Liver (tissue), 9 donors: ENCODE measurements around the gene PIGN. TPM values are rescaled to one million over a fixed set of nuclear protein-coding genes. Genes with fewer than 3 reads are reported as not detected.

Experiments
- DNase-seq: peaks from one replicate; pipeline ENCODE4 v3.0.0-alpha.2; 2017; ENCODE audit warnings: low spot score
- H3K27ac ChIP-seq, 2 donors: one replicate each; pipeline ENCODE4 v1.7.0; 2013; ENCODE audit warnings: inconsistent platforms in 2 of 2, low read length in 2 of 2, control low read depth in 1 of 2, low read depth in 1 of 2, mild to moderate bottlenecking in 1 of 2
- H3K27me3 ChIP-seq, 4 donors: one replicate each; pipeline versions ENCODE4 v1.6.1 to v1.7.0; 2013; ENCODE audit warnings: low read length in 3 of 4, inconsistent platforms in 1 of 4, mild to moderate bottlenecking in 1 of 4, moderate library complexity in 1 of 4; ENCODE audit not compliant: control insufficient read depth in 4 of 4, insufficient read depth in 4 of 4
- H3K36me3 ChIP-seq, 4 donors: one replicate each; pipeline versions ENCODE4 v1.6.1 to v1.7.0; 2013; ENCODE audit warnings: low read length in 3 of 4, mild to moderate bottlenecking in 3 of 4, low read depth in 1 of 4, moderate library complexity in 1 of 4; ENCODE audit not compliant: control insufficient read depth in 4 of 4, insufficient read depth in 3 of 4
- H3K4me1 ChIP-seq, 4 donors: one replicate each; pipeline versions ENCODE4 v1.6.1 to v1.7.0; 2013; ENCODE audit warnings: low read length in 3 of 4, mild to moderate bottlenecking in 3 of 4, moderate library complexity in 1 of 4; ENCODE audit not compliant: control insufficient read depth in 4 of 4, insufficient read depth in 4 of 4
- H3K4me3 ChIP-seq, 3 donors: one replicate each; pipeline versions ENCODE4 v1.6.1 to v1.7.0; 2013; ENCODE audit warnings: low read length in 3 of 3, control low read depth in 1 of 3, low read depth in 1 of 3, mild to moderate bottlenecking in 1 of 3
- H3K9ac ChIP-seq, 2 donors: one replicate each; pipeline ENCODE4 v1.7.0; 2013; ENCODE audit warnings: low read length in 2 of 2, mild to moderate bottlenecking in 2 of 2, moderate library complexity in 2 of 2, control low read depth in 1 of 2, low read depth in 1 of 2
- H3K9me3 ChIP-seq, 4 donors: one replicate each; pipeline versions ENCODE4 v1.6.1 to v1.7.0; 2013; ENCODE audit warnings: low read length in 3 of 4; ENCODE audit not compliant: control insufficient read depth in 4 of 4
- ATF3 ChIP-seq: IDR thresholded peaks from 2 replicates; pipeline ENCODE4 v1.6.1; 2016; ENCODE audit warnings: antibody characterized with exemption
- CTCF ChIP-seq: fragments of 150-350 bp; IDR thresholded peaks from 2 replicates; pipeline ENCODE4 v1.5.1; 2017; ENCODE audit warnings: improper control_type of control experiment, low read depth, low read length; ENCODE audit not compliant: missing input control
- EGR1 ChIP-seq, 2 donors: IDR thresholded peaks; 2 replicates each; pipeline ENCODE4 v1.6.1; 2016 to 2018; ENCODE audit warnings: antibody characterized with exemption in 2 of 2, low read depth in 2 of 2
- FOXA1 ChIP-seq: IDR thresholded peaks from 2 replicates; pipeline ENCODE4 v1.6.1; 2016; ENCODE audit warnings: antibody characterized with exemption
- FOXA2 ChIP-seq: IDR thresholded peaks from 2 replicates; pipeline ENCODE4 v1.6.1; 2016; ENCODE audit warnings: antibody characterized with exemption
- GABPA ChIP-seq, 2 donors: IDR thresholded peaks in 1 of 2; conservative IDR thresholded peaks in 1 of 2; 2 replicates each; pipeline ENCODE4 v1.6.1; 2016; ENCODE audit warnings: antibody characterized with exemption in 2 of 2, mild to moderate bottlenecking in 1 of 2, moderate library complexity in 1 of 2
- HNF4A ChIP-seq, 2 donors: conservative IDR thresholded peaks; 2 replicates each; pipeline ENCODE4 v1.6.1; 2016; ENCODE audit warnings: antibody characterized with exemption in 2 of 2, mild to moderate bottlenecking in 2 of 2
- JUND ChIP-seq, 2 donors: IDR thresholded peaks; 2 replicates each; pipeline ENCODE4 v1.6.1; 2016; ENCODE audit warnings: antibody characterized with exemption in 2 of 2
- MAX ChIP-seq: IDR thresholded peaks from 2 replicates; pipeline ENCODE4 v1.6.1; 2016; ENCODE audit warnings: antibody characterized with exemption
- NR2F2 ChIP-seq: IDR thresholded peaks from 2 replicates; pipeline ENCODE4 v1.6.1; 2016; ENCODE audit warnings: antibody characterized with exemption
- RAD21 ChIP-seq, 2 donors: IDR thresholded peaks; 2 replicates each; pipeline ENCODE4 v1.6.1; 2016; ENCODE audit warnings: antibody characterized with exemption in 2 of 2, mild to moderate bottlenecking in 2 of 2
- REST ChIP-seq: IDR thresholded peaks from 2 replicates; pipeline ENCODE4 v1.6.1; 2016; ENCODE audit warnings: antibody characterized with exemption, mild to moderate bottlenecking
- RXRA ChIP-seq, 2 donors: IDR thresholded peaks; 2 replicates each; pipeline ENCODE4 v1.6.1; 2017 to 2018; ENCODE audit warnings: antibody characterized with exemption in 2 of 2, mild to moderate bottlenecking in 1 of 2
- SP1 ChIP-seq: IDR thresholded peaks from 2 replicates; pipeline ENCODE4 v1.6.1; 2018; ENCODE audit warnings: antibody characterized with exemption, mild to moderate bottlenecking
- TAF1 ChIP-seq: conservative IDR thresholded peaks from 2 replicates; pipeline ENCODE4 v1.6.1; 2016; ENCODE audit warnings: antibody characterized with exemption, mild to moderate bottlenecking
- YY1 ChIP-seq: IDR thresholded peaks from 2 replicates; pipeline ENCODE4 v1.6.1; 2016; ENCODE audit warnings: antibody characterized with exemption, mild to moderate bottlenecking
- ZBTB33 ChIP-seq: IDR thresholded peaks from 2 replicates; pipeline ENCODE4 v1.6.1; 2016; ENCODE audit warnings: antibody characterized with exemption
- WGBS: extraction: QIAGEN DNeasy Blood & Tissue Kit; methylation state at CpG from one replicate; pipeline ENCODE4 v1.1.7; 2013; 5-methylcytosine and 5-hydroxymethylcytosine counted together
- polyA plus RNA-seq, 2 donors: library from polyadenylated mRNA; stranded (reverse) in 1 of 2; unstranded in 1 of 2; fragments of 200-250 nt in 1 of 2; fragments of >200 nt in 1 of 2; fragmentation: Nextera tagmentation in 1 of 2; extraction: Ambion mirVana in 1 of 2; gene quantifications; one replicate each; pipeline versions ENCODE4 v1.2.1 to v1.2.3, GENCODE V29; 2013 to 2015
- total RNA-seq, 2 donors: library from RNA; depleted of rRNA; stranded (reverse); fragments of >200 nt; gene quantifications; one replicate each; pipeline ENCODE4 v1.2.3, GENCODE V29; 2014
- donor health status: healthy.
- donor health status: healthy.
- donor health status: healthy.
- donor health status: healthy.
- donor health status: healthy.

PIGN gene
- total and polyA plus RNA-seq, 4 donors: 5.1 to 20.6 (median 12.5) TPM

GRCh38 chr18:62028715-62029114, 158.1 kb downstream of the PIGN start:
- Histone ChIP-seq H3K9me3 (no peaks in the 10 kb centered on the region), H3K4me1 (no peaks in the 10 kb centered on the region), H3K27me3 (peaks cover 0 to 3% (median 0%) of the 10 kb centered on the region in 4 donors), H3K36me3 (no peaks in the 10 kb centered on the region), H3K9ac (no peak overlapping the region), H3K27ac (no peak overlapping the region), H3K4me3 (no peak overlapping the region)
- no peak for DNase-seq
- TF ChIP-seq ZBTB33 (no peak), REST (no peak), JUND (IDR thresholded peaks at IDR 0.05) (no peak), MAX (no peak), FOXA2 (no peak), RAD21 (IDR thresholded peaks at IDR 0.05) (no peak), FOXA1 (no peak), RXRA (IDR thresholded peaks at IDR 0.05) (no peak), TAF1 (no peak), CTCF (no peak), HNF4A (conservative IDR thresholded peaks at IDR 0.05) (no peak), YY1 (no peak), ATF3 (no peak), NR2F2 (no peak)
- 92% methylated on average over 2 of the region's 2 CpGs for WGBS

GRCh38 chr18:62027914-62028520, 158.8 kb downstream of the PIGN start:
- Histone ChIP-seq H3K4me1 (no peaks in the 10 kb centered on the region), H3K9me3 (no peaks in the 10 kb centered on the region)
- 75% methylated on average over 6 of the region's 6 CpGs for WGBS
- TF ChIP-seq JUND (IDR thresholded peaks at IDR 0.05) (no peak), NR2F2 (no peak), FOXA1 (no peak), REST (no peak), SP1 (no peak), FOXA2 (no peak), ATF3 (no peak), CTCF (no peak), GABPA (IDR thresholded peaks at IDR 0.05 in 1 of 2, conservative IDR thresholded peaks at IDR 0.05 in 1 of 2) (no peak), EGR1 (IDR thresholded peaks at IDR 0.05; ENCODE audit: low read depth in 2 of 2) (no peak), RXRA (IDR thresholded peaks at IDR 0.05) (no peak)

More at GRCh38 chr18:62027914-62028520, 158.8 kb downstream of the PIGN start:
- Histone ChIP-seq H3K9ac (no peak overlapping the region), H3K27me3 (peaks cover 0 to 3% (median 0%) of the 10 kb centered on the region in 4 donors), H3K36me3 (no peaks in the 10 kb centered on the region), H3K27ac (no peak overlapping the region), H3K4me3 (no peak overlapping the region)
- DNase-seq: no peak
